ENCODE data around the gene GPC1.

GPC1 gene

DNA sequence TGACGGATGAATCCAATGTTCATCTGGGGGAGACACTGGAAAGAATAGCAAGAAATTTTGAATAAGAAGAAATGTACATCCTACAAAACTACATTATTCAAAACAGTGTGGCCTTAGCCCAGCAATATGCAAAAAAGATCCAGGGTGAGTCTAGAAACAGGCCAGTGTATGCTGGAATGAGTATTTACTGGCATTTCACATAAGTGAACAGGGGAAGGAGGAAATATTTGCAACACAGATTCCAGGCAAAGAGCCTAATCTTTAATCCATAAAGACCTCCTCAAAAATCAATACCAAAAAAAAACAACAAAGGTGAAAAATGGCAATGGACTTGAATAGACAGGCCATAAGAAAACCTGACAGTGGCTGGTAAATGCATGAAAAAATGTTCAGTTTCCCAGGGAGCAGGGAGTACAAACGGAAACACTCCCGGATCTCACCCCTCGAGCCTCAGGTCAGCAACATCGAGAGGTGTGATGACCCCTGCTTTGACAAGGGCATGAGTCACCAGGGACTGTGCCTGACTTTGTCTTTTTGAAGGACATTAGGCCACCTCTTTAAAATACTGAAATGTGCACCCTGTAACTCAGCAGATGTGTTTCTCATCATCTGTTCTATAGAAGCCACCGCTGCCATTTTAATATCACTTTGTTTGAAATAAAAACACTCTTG lies 12.7 kb upstream of the GPC1 start:
- Histone ChIP-seq H3K9ac (ENCODE audit: low read length) (no peak overlapping the region), H3K4me3 (ENCODE audit: low read length) (no peak overlapping the region), H4K20me1 (ENCODE audit: insufficient read depth, low read length) (no peaks in the 10 kb centered on the region), H3K36me3 (replicated peaks; ENCODE audit: low read depth, low read length) (no peaks in the 10 kb centered on the region), H3K4me1 (ENCODE audit: low read length) (no peaks in the 10 kb centered on the region), H3K27me3 (ENCODE audit: low read depth, low read length) (no peaks in the 10 kb centered on the region), H2AFZ (ENCODE audit: low read depth, low read length) (no peak overlapping the region), H3K27ac (ENCODE audit: low read length) (no peak overlapping the region), H3K9me3 (ENCODE audit: insufficient read depth, low read length) (no peaks in the 10 kb centered on the region), H3K4me2 (ENCODE audit: low read length) (no peak overlapping the region), H3K79me2 (ENCODE audit: low read length) (no peaks in the 10 kb centered on the region)
- TF ChIP-seq, protein P1, sequence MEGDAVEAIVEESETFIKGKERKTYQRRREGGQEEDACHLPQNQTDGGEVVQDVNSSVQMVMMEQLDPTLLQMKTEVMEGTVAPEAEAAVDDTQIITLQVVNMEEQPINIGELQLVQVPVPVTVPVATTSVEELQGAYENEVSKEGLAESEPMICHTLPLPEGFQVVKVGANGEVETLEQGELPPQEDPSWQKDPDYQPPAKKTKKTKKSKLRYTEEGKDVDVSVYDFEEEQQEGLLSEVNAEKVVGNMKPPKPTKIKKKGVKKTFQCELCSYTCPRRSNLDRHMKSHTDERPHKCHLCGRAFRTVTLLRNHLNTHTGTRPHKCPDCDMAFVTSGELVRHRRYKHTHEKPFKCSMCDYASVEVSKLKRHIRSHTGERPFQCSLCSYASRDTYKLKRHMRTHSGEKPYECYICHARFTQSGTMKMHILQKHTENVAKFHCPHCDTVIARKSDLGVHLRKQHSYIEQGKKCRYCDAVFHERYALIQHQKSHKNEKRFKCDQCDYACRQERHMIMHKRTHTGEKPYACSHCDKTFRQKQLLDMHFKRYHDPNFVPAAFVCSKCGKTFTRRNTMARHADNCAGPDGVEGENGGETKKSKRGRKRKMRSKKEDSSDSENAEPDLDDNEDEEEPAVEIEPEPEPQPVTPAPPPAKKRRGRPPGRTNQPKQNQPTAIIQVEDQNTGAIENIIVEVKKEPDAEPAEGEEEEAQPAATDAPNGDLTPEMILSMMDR (IDR thresholded peaks at IDR 0.05; ENCODE audit: low read depth, low read length) = no peak
- TF ChIP-seq EZH2phosphoT487 (IDR thresholded peaks at IDR 0.05; ENCODE audit: low read depth) = no peak

- Histone ChIP-seq H3K4me2 (ENCODE audit: low read length) (no peak overlapping the region), H3K36me3 (replicated peaks; ENCODE audit: low read depth, low read length) (no peaks in the 10 kb centered on the region), H3K9ac (ENCODE audit: low read length) (no peak overlapping the region), H4K20me1 (ENCODE audit: insufficient read depth, low read length) (no peaks in the 10 kb centered on the region), H3K9me3 (ENCODE audit: insufficient read depth, low read length) (no peaks in the 10 kb centered on the region), H3K4me1 (ENCODE audit: low read length) (no peaks in the 10 kb centered on the region), H3K4me3 (ENCODE audit: low read length) (no peak overlapping the region), H3K79me2 (ENCODE audit: low read length) (no peaks in the 10 kb centered on the region), H3K27me3 (ENCODE audit: low read depth, low read length) (no peaks in the 10 kb centered on the region), H3K27ac (ENCODE audit: low read length) (no peak overlapping the region), H2AFZ (ENCODE audit: low read depth, low read length) (no peak overlapping the region)
- TF ChIP-seq, protein P1 (IDR thresholded peaks at IDR 0.05; ENCODE audit: low read depth, low read length) = no peak
- TF ChIP-seq EZH2phosphoT487 (IDR thresholded peaks at IDR 0.05; ENCODE audit: low read depth) = no peak
These were observed 11.7 kb upstream of the GPC1 start for GRCh38 chr2:240423788-240424191.

GRCh38 chr2:240424341-240425235 lies 10.9 kb upstream of the GPC1 start:
- no peak overlapping the region for H2AFZ ChIP-seq (ENCODE audit: low read depth, low read length)
- no peak overlapping the region for H3K9ac ChIP-seq (ENCODE audit: low read length)
- no peak overlapping the region for H3K27ac ChIP-seq (ENCODE audit: low read length)
- H3K4me1 ChIP-seq (ENCODE audit: low read length) = no peaks in the 10 kb centered on the region
- H3K79me2 ChIP-seq (ENCODE audit: low read length) = no peaks in the 10 kb centered on the region
- H3K9me3 ChIP-seq (ENCODE audit: insufficient read depth, low read length) = no peaks in the 10 kb centered on the region
- H4K20me1 ChIP-seq (ENCODE audit: insufficient read depth, low read length) = no peaks in the 10 kb centered on the region
- no peak overlapping the region for H3K4me2 ChIP-seq (ENCODE audit: low read length)
- TF ChIP-seq, protein P1 (IDR thresholded peaks at IDR 0.05; ENCODE audit: low read depth, low read length) = no peak
- TF ChIP-seq EZH2phosphoT487 (IDR thresholded peaks at IDR 0.05; ENCODE audit: low read depth) = no peak
- H3K4me3 ChIP-seq (ENCODE audit: low read length) = no peak overlapping the region
- no peaks in the 10 kb centered on the region for H3K27me3 ChIP-seq (ENCODE audit: low read depth, low read length)
- no peaks in the 10 kb centered on the region for H3K36me3 ChIP-seq (replicated peaks; ENCODE audit: low read depth, low read length)

GRCh38 chr2:240425236-240425615 lies 10.2 kb upstream of the GPC1 start:
- Histone ChIP-seq H3K27me3 (ENCODE audit: low read depth, low read length) (no peaks in the 10 kb centered on the region), H3K4me1 (ENCODE audit: low read length) (no peaks in the 10 kb centered on the region), H3K4me3 (ENCODE audit: low read length) (no peak overlapping the region), H3K79me2 (ENCODE audit: low read length) (no peaks in the 10 kb centered on the region), H4K20me1 (ENCODE audit: insufficient read depth, low read length) (no peaks in the 10 kb centered on the region), H3K9me3 (ENCODE audit: insufficient read depth, low read length) (no peaks in the 10 kb centered on the region), H3K4me2 (ENCODE audit: low read length) (no peak overlapping the region), H3K36me3 (replicated peaks; ENCODE audit: low read depth, low read length) (no peaks in the 10 kb centered on the region), H3K27ac (ENCODE audit: low read length) (no peak overlapping the region), H2AFZ (ENCODE audit: low read depth, low read length) (no peak overlapping the region), H3K9ac (ENCODE audit: low read length) (no peak overlapping the region)
- TF ChIP-seq, protein P1 (IDR thresholded peaks at IDR 0.05; ENCODE audit: low read depth, low read length) = no peak
- no peak for TF ChIP-seq EZH2phosphoT487 (IDR thresholded peaks at IDR 0.05; ENCODE audit: low read depth)

All from OCI-LY3 (cell line).